ENCODE results near the gene CRYBB1.
"Not testable (repeated sequence)": the region's sequence is repeated elsewhere in the genome, so short reads cannot be mapped to it uniquely, and the experiment has no call there.

Gene CRYBB1

DNA sequence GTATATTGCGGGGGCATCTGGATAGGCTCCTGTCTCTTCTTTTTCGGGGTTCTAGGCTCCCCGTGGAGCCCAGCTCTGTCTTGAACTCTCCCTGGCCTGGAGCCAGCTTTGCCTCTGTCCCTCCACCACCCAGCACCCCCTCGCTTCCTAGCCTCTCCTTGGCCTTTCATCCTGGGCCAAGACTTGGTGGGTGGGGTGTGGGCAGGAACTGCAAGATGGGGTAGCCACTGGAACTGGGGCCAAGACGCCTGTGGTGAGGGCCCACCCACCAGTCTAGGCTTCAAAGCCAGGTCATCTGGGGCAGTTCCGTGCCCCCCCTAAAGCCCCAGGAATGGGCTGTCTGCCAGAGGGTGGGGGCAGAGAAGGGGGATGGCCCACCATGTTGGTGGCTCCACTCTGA, 1.7 kb upstream of the CRYBB1 start:
- no peaks in the 10 kb centered on the region for H3K9me3 ChIP-seq (ENCODE audit: control insufficient read depth, low read length)
- no peaks in the 10 kb centered on the region for H3K4me1 ChIP-seq (ENCODE audit: control insufficient read depth, insufficient read depth, low read length, poor library complexity, severe bottlenecking)
- no peak for DNase-seq
- H3K27me3 ChIP-seq (replicated peaks; ENCODE audit: control insufficient read depth, insufficient read depth, low read length, poor library complexity, severe bottlenecking), result no peaks in the 10 kb centered on the region
- H3K27ac ChIP-seq (ENCODE audit: insufficient read depth, low read length, poor library complexity, severe bottlenecking), result no peak overlapping the region
- H3K4me3 ChIP-seq (ENCODE audit: insufficient read depth, low read depth, low read length, poor library complexity, severe bottlenecking), result no peak overlapping the region
- no peaks in the 10 kb centered on the region for H3K36me3 ChIP-seq (ENCODE audit: control insufficient read depth, insufficient read depth, low read length)

DNA sequence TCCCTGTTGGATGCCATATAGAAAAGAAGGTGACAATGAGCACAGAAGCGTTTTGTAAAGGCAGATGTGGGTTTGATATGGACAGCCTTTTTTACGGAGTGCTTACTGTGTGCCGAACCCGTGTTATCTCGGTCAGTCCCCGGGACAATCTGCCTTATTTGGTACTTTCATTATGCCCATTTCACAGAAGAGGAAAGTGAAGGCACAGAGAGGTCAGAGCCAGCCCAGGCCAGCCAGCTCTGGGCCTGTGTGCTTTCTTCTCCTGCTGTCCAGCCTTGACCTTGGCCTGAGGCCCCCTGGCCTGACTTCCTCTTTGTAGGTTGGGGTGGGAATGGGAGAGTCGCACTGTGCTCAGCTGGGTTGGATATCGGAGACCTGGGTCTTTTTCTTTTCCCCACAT, 628 bp upstream of the CRYBB1 start:
- Histone ChIP-seq H3K9me3 (ENCODE audit: control insufficient read depth, low read length) (no peaks in the 10 kb centered on the region), H3K27me3 (replicated peaks; ENCODE audit: control insufficient read depth, insufficient read depth, low read length, poor library complexity, severe bottlenecking) (no peaks in the 10 kb centered on the region), H3K4me1 (ENCODE audit: control insufficient read depth, insufficient read depth, low read length, poor library complexity, severe bottlenecking) (no peaks in the 10 kb centered on the region), H3K4me3 (ENCODE audit: insufficient read depth, low read depth, low read length, poor library complexity, severe bottlenecking) (no peak overlapping the region), H3K27ac (ENCODE audit: insufficient read depth, low read length, poor library complexity, severe bottlenecking) (no peak overlapping the region), H3K36me3 (ENCODE audit: control insufficient read depth, insufficient read depth, low read length) (no peaks in the 10 kb centered on the region)
- no peak for DNase-seq

DNA sequence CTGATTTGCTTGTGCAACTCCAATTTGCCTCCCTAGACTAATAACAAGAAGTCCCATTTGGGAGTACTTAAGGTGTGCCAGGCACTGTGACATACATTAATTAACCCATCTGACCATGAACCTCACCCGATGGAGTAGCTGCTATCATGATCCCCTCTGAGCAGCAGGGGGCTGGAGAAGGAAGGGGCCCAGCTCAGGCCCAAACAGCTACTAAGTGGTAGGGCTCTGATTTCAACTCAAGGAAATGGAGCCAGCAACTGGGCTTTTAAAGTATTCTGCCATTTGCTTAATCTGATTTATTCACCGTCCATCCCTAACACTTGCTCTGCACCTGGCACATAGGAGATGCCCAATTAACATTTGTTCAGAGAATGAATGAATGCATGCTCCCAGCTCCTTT, 1.2 kb downstream of the CRYBB1 start:
- no peak for DNase-seq
- H3K4me1 ChIP-seq (ENCODE audit: control insufficient read depth, insufficient read depth, low read length, poor library complexity, severe bottlenecking), result no peaks in the 10 kb centered on the region
- no peaks in the 10 kb centered on the region for H3K9me3 ChIP-seq (ENCODE audit: control insufficient read depth, low read length)
- H3K27ac ChIP-seq (ENCODE audit: insufficient read depth, low read length, poor library complexity, severe bottlenecking), result no peak overlapping the region
- no peaks in the 10 kb centered on the region for H3K27me3 ChIP-seq (replicated peaks; ENCODE audit: control insufficient read depth, insufficient read depth, low read length, poor library complexity, severe bottlenecking)
- no peaks in the 10 kb centered on the region for H3K36me3 ChIP-seq (ENCODE audit: control insufficient read depth, insufficient read depth, low read length)
- H3K4me3 ChIP-seq (ENCODE audit: insufficient read depth, low read depth, low read length, poor library complexity, severe bottlenecking), result no peak overlapping the region

DNA sequence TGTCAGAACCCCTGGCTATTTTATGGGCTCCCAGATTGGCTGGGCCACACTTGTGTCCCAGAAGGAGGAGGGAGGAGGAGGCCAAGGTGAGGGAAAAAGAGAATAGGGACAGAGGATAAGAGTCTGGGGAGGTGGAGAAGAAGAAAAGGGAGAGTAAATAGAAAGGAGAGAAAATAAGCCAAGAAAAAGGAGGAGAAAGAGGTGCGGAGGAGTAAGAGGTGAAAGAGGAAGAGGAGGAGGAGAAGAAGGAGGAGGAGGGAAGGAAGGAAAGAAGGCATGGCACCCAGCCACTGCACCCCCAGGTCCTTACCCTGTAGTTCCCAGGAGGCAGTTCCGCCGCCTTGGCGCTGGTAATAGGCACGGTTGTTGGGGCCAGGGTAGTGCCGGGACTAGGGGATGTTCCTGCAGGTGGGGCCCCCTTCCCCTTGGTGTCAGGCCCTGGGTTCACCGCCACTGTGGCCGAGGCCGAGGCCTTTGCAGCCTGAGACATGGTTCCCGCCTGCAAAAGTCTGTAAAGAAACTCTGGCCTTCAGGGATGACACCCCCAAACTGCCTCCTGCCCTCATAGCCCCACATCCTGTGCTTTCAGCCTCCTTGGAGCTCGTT, 1.9 kb downstream of the CRYBB1 start:
- H3K9me3 ChIP-seq (ENCODE audit: control insufficient read depth, low read length), result no peaks in the 10 kb centered on the region
- no peak overlapping the region for H3K27ac ChIP-seq (ENCODE audit: insufficient read depth, low read length, poor library complexity, severe bottlenecking)
- no peak for DNase-seq
- no peaks in the 10 kb centered on the region for H3K36me3 ChIP-seq (ENCODE audit: control insufficient read depth, insufficient read depth, low read length)
- H3K4me3 ChIP-seq (ENCODE audit: insufficient read depth, low read depth, low read length, poor library complexity, severe bottlenecking), result no peak overlapping the region
- H3K4me1 ChIP-seq (ENCODE audit: control insufficient read depth, insufficient read depth, low read length, poor library complexity, severe bottlenecking), result peaks cover 1% of the 10 kb centered on the region
- H3K27me3 ChIP-seq (replicated peaks; ENCODE audit: control insufficient read depth, insufficient read depth, low read length, poor library complexity, severe bottlenecking), result no peaks in the 10 kb centered on the region

DNA sequence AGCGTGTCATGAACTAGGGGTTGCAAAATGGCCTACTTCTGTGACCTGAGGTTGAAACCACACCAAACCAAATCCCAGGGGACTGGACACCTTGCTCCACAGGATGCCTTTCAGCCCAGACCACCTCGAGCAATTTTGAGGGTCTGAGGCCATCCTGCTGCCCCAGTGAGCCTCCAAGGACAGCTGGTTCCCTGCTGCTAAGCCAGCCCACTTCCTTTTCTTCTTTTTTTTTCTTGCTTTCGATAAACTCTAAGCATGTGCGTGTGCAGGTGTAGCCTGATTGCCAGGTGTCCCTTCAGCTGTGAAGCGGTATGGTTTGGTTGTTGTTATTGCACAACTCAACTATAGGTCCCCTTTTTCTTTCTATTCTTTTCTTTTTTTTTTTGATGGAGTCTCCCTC, 2.7 kb downstream of the CRYBB1 start:
- no peak overlapping the region for H3K4me3 ChIP-seq (ENCODE audit: insufficient read depth, low read depth, low read length, poor library complexity, severe bottlenecking)
- H3K9me3 ChIP-seq (ENCODE audit: control insufficient read depth, low read length), result no peaks in the 10 kb centered on the region

DNA sequence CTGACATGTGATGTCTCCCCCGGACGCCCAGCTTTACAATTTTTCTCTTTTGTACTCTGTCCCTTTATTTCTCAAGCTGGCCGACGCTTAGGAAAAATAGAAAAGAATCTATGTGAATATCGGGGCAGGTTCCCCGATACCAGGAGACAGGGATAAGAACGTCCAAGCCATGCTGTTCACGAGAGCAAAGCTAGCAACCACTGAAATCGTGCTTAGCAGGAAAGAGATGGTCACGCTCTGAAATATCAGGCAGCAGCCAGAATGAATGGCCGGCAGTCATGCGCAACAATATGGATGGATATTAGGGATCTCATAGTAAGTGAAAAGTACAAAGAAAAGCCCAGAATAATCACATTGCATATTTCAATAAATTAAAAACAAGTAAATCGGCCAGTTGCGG, 3.5 kb downstream of the CRYBB1 start:
- H3K4me3 ChIP-seq (ENCODE audit: insufficient read depth, low read depth, low read length, poor library complexity, severe bottlenecking), result no peak overlapping the region
- H3K27me3 ChIP-seq (replicated peaks; ENCODE audit: control insufficient read depth, insufficient read depth, low read length, poor library complexity, severe bottlenecking), result no peaks in the 10 kb centered on the region
- peaks cover 15% of the 10 kb centered on the region for H3K4me1 ChIP-seq (ENCODE audit: control insufficient read depth, insufficient read depth, low read length, poor library complexity, severe bottlenecking)
- DNase-seq, result no peak
- no peaks in the 10 kb centered on the region for H3K9me3 ChIP-seq (ENCODE audit: control insufficient read depth, low read length)
- H3K36me3 ChIP-seq (ENCODE audit: control insufficient read depth, insufficient read depth, low read length), result no peaks in the 10 kb centered on the region
- no peak overlapping the region for H3K27ac ChIP-seq (ENCODE audit: insufficient read depth, low read length, poor library complexity, severe bottlenecking)

More for the DNA sequence above, 2.7 kb downstream of the CRYBB1 start:
- H3K36me3 ChIP-seq (ENCODE audit: control insufficient read depth, insufficient read depth, low read length), result no peaks in the 10 kb centered on the region
- H3K27ac ChIP-seq (ENCODE audit: insufficient read depth, low read length, poor library complexity, severe bottlenecking), result no peak overlapping the region
- H3K4me1 ChIP-seq (ENCODE audit: control insufficient read depth, insufficient read depth, low read length, poor library complexity, severe bottlenecking), result peaks cover 9% of the 10 kb centered on the region
- DNase-seq, result no peak
- H3K27me3 ChIP-seq (replicated peaks; ENCODE audit: control insufficient read depth, insufficient read depth, low read length, poor library complexity, severe bottlenecking), result no peaks in the 10 kb centered on the region

DNA sequence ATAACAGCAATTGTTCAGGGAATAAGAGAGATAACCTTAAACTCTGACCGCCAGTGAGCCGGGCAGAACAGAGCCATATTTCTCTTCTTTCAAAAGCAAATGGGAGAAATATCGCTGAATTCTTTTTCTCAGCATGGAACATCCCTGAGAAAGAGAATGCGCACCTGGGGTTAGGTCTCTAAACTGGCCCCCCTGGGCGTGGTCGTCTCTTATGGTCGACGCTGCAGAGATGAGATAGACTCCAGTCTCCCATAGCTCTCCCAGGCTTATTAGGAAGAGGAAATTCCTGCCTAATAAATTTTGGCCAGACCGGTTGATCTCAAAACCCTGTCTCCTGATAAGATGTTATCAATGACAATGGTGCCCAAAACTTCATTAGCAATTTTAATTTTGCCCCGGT, 4.1 kb downstream of the CRYBB1 start:
- H3K36me3 ChIP-seq (ENCODE audit: control insufficient read depth, insufficient read depth, low read length); H3K4me3 ChIP-seq (ENCODE audit: insufficient read depth, low read depth, low read length, poor library complexity, severe bottlenecking); H3K27me3 ChIP-seq (replicated peaks; ENCODE audit: control insufficient read depth, insufficient read depth, low read length, poor library complexity, severe bottlenecking); H3K9me3 ChIP-seq (ENCODE audit: control insufficient read depth, low read length); DNase-seq; H3K27ac ChIP-seq (ENCODE audit: insufficient read depth, low read length, poor library complexity, severe bottlenecking): not testable (repeated sequence)
- H3K4me1 ChIP-seq (ENCODE audit: control insufficient read depth, insufficient read depth, low read length, poor library complexity, severe bottlenecking), result peaks cover 15% of the 10 kb centered on the region

DNA sequence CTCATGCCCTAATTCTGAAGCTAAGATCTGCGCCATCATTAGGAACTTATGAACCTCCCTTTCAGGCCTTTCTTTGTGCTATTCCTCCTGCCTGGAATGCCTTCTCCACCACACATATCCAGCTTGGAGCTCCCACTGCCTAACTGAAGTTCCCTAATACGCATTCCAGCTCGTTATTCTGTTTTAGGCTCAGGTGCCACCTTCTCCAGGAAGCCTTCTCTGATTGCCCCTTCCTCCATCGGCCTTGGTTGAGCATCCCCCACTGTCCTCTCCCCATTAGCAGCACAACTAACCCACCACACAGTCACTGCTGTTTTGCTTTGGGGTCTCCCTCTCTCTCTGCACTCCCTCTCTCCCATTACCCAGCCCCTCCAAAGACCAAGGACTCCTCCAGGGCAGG, 5.2 kb downstream of the CRYBB1 start:
- Histone ChIP-seq H3K4me1 (ENCODE audit: control insufficient read depth, insufficient read depth, low read length, poor library complexity, severe bottlenecking) (peaks cover 15% of the 10 kb centered on the region), H3K4me3 (ENCODE audit: insufficient read depth, low read depth, low read length, poor library complexity, severe bottlenecking) (no peak overlapping the region), H3K36me3 (ENCODE audit: control insufficient read depth, insufficient read depth, low read length) (no peaks in the 10 kb centered on the region), H3K27me3 (replicated peaks; ENCODE audit: control insufficient read depth, insufficient read depth, low read length, poor library complexity, severe bottlenecking) (no peaks in the 10 kb centered on the region), H3K27ac (ENCODE audit: insufficient read depth, low read length, poor library complexity, severe bottlenecking) (no peak overlapping the region), H3K9me3 (ENCODE audit: control insufficient read depth, low read length) (no peaks in the 10 kb centered on the region)
- DNase-seq, result no peak

DNA sequence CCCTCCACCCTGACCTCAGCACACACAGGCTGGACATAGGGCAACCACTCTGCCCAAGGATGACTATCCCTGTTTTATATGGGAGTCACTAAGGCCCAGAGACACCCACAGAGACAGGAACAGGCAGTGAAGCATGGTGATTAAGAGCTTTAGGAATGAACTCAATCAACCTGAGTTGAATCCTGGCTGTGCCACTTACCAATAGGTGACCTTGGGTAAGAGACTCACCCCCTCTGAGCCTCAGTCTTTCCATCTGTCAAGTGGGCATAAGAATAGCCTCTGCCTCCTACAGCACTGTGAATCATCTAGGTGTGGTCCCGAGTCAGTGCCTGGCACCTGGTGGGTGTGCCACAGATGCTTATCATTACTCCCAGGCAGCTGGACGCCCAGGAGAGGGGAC, 6.8 kb downstream of the CRYBB1 start:
- Histone ChIP-seq H3K9me3 (ENCODE audit: control insufficient read depth, low read length) (no peaks in the 10 kb centered on the region), H3K36me3 (ENCODE audit: control insufficient read depth, insufficient read depth, low read length) (no peaks in the 10 kb centered on the region), H3K27me3 (replicated peaks; ENCODE audit: control insufficient read depth, insufficient read depth, low read length, poor library complexity, severe bottlenecking) (no peaks in the 10 kb centered on the region), H3K27ac (ENCODE audit: insufficient read depth, low read length, poor library complexity, severe bottlenecking) (no peak overlapping the region), H3K4me3 (ENCODE audit: insufficient read depth, low read depth, low read length, poor library complexity, severe bottlenecking) (no peak overlapping the region), H3K4me1 (ENCODE audit: control insufficient read depth, insufficient read depth, low read length, poor library complexity, severe bottlenecking) (peaks cover 15% of the 10 kb centered on the region)
- DNase-seq, result no peak

DNA sequence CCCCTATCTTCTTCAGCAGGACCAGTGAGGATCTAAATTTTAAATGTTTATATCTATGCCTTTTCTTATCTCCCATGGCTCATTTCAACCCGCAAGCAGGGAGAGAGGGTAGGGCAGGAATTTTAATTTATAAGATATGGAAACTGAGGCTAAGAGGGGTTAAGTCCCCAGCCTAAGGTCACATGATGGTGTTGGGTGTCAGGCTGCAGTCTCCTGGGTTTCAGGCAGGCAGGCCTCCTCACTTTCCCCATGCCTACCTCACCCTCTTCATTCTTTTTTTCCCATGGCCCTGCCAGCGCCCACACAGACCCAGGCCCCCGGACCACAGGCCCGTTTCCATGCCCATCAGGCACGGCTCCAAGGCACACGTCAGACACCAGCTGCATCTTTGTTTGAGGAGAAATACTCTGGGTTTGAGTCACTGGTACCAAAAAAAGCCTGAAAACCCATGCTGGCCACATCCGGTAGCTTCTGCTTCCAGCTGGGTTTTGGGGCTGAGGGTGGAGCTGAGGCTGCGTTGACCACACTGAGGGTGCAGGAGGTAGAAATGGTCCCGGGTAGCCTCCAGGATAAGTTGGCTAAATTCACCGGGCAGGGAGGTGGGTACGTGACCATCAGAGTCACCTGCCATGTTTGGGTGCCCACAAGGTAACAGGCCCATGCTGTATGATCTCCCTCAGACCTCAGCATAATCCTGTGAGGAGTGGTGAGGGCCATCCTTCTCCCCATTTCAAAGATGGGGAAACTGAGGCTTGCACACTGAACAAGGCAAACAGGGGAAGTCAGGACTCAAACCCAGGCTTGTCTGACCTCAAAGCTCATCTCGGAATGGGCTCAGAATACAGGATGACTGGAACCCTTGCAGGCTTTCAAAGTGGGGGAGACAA, 7.5 kb downstream of the CRYBB1 start:
- no peaks in the 10 kb centered on the region for H3K9me3 ChIP-seq (ENCODE audit: control insufficient read depth, low read length)
- no peaks in the 10 kb centered on the region for H3K36me3 ChIP-seq (ENCODE audit: control insufficient read depth, insufficient read depth, low read length)
- peaks cover 15% of the 10 kb centered on the region for H3K4me1 ChIP-seq (ENCODE audit: control insufficient read depth, insufficient read depth, low read length, poor library complexity, severe bottlenecking)
- no peak overlapping the region for H3K27ac ChIP-seq (ENCODE audit: insufficient read depth, low read length, poor library complexity, severe bottlenecking)
- no peak overlapping the region for H3K4me3 ChIP-seq (ENCODE audit: insufficient read depth, low read depth, low read length, poor library complexity, severe bottlenecking)
- DNase-seq, result no peak
- no peaks in the 10 kb centered on the region for H3K27me3 ChIP-seq (replicated peaks; ENCODE audit: control insufficient read depth, insufficient read depth, low read length, poor library complexity, severe bottlenecking)
